ENCODE results near the gene PROSER2. TPM values are rescaled to one million over a fixed set of nuclear protein-coding genes. Genes with fewer than 3 reads are reported as not detected.
A peak's percentile ranks its signal among the peaks of the same experiment; 100 is the strongest.

Gene PROSER2
- total and polyA plus RNA-seq, 2 donors (not counting 1 experiment from before 2014, with no cell fraction given), result 0.07 TPM; not detected in 1

DNA sequence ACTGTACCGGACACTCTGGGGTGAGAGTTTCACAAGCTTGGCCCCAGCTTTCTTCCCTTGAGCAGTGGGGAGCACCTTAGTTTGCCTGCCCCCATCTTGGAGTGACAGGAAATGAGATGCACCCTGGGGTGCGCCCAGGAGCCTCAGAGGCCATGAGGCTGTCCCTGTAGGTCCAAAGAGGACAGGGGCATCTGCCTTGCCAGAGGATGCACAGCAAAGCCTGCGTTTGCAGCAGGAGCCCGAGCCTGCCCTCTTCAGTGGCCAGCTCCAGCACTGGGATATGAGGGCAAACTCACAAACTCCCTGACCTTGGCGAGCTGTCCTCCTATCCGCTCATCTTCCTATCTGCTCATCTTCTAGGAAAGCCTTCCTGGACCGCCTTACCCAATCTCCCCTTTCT lies 79.5 kb downstream of the PROSER2 start:
- ChIA-PET CTCF (no interaction called here), POLR2A (no interaction called here)
- peaks cover 2% of the 10 kb centered on the region for H3K4me1 Mint-ChIP-seq
- 97% methylated on average over 6 of the region's 7 CpGs for WGBS (ENCODE audit: insufficient coverage)
- Histone ChIP-seq H3K9ac (ENCODE audit: low read length) (no peak overlapping the region), H3K27ac (ENCODE audit: low read length in 2 of 2) (no peak overlapping the region), H4K20me1 (ENCODE audit: control insufficient read depth, insufficient read depth, low read length, poor library complexity, severe bottlenecking) (no peaks in the 10 kb centered on the region), H3K4me2 (replicated peaks; ENCODE audit: low read depth, low read length, poor library complexity, severe bottlenecking) (no peak overlapping the region), H3K9me3 (ENCODE audit: control extremely low read depth in 1 of 3, control insufficient read depth in 2 of 3, insufficient read depth in 1 of 3, low read length in 2 of 3) (no peaks in the 10 kb centered on the region), H3K36me3 (replicated peaks in 1 of 2; ENCODE audit: control extremely low read depth in 1 of 2, control insufficient read depth in 1 of 2, extremely low read depth in 1 of 2, insufficient read depth in 2 of 2, low read length in 1 of 2) (no peaks in the 10 kb centered on the region), H3K27me3 (replicated peaks in 1 of 4; ENCODE audit: control extremely low read depth in 1 of 4, control insufficient read depth in 3 of 4, insufficient read depth in 4 of 4, low read length in 3 of 4) (no peaks in the 10 kb centered on the region), H3K79me2 (ENCODE audit: control insufficient read depth, insufficient read depth, low read length) (no peaks in the 10 kb centered on the region), H3K4me3 (ENCODE audit: control extremely low read depth in 1 of 5, extremely low read depth in 1 of 5, insufficient read depth in 1 of 5, low read depth in 2 of 5, low read length in 4 of 5) (no peak overlapping the region), H2AFZ (ENCODE audit: insufficient read depth, low read depth, low read length, poor library complexity, severe bottlenecking) (no peak overlapping the region), H3K4me1 (ENCODE audit: control insufficient read depth in 2 of 2, insufficient read depth in 2 of 2, low read length in 2 of 2) (no peaks in the 10 kb centered on the region)
- ATAC-seq (ENCODE audit: low read depth), result no peak
- no peak overlapping the region for H3K4me3 Mint-ChIP-seq
- peaks cover 3% of the 10 kb centered on the region for H3K27me3 Mint-ChIP-seq
- H3K27ac Mint-ChIP-seq, result no peak overlapping the region
- H3K9me3 Mint-ChIP-seq (ENCODE audit: insufficient read depth), result no peaks in the 10 kb centered on the region
- TF ChIP-seq EZH2 (IDR thresholded peaks at IDR 0.05; ENCODE audit: borderline replicate concordance, insufficient read depth, low read depth, low read length, poor library complexity, severe bottlenecking), result no peak
- TF ChIP-seq, protein P1, sequence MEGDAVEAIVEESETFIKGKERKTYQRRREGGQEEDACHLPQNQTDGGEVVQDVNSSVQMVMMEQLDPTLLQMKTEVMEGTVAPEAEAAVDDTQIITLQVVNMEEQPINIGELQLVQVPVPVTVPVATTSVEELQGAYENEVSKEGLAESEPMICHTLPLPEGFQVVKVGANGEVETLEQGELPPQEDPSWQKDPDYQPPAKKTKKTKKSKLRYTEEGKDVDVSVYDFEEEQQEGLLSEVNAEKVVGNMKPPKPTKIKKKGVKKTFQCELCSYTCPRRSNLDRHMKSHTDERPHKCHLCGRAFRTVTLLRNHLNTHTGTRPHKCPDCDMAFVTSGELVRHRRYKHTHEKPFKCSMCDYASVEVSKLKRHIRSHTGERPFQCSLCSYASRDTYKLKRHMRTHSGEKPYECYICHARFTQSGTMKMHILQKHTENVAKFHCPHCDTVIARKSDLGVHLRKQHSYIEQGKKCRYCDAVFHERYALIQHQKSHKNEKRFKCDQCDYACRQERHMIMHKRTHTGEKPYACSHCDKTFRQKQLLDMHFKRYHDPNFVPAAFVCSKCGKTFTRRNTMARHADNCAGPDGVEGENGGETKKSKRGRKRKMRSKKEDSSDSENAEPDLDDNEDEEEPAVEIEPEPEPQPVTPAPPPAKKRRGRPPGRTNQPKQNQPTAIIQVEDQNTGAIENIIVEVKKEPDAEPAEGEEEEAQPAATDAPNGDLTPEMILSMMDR (IDR thresholded peaks at IDR 0.05), result no peak
- DNase-seq, result no peak
- intact Hi-C loops (cut with micrococcal nuclease), result no loop called here

DNA sequence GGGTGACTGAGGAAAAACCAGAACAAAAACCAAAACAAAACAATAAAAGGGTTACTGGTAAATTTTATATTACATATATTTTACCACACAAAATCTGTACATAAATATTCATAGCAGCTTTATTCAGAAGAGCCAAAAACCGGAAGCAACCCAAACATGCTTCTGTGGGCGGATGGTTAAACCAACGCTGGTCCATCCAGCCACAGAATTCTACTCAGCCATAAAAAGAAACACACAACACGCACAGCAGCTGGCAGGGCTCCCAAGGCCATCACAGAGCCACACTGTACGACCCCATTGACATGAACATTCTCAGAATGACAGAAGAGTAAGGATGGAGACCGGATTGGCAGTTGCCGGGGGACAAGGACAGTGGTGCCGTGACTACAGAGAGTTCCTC lies 83.6 kb downstream of the PROSER2 start:
- Histone ChIP-seq H3K4me1 (ENCODE audit: control insufficient read depth in 2 of 2, insufficient read depth in 2 of 2, low read length in 2 of 2) (no peaks in the 10 kb centered on the region), H4K20me1 (ENCODE audit: control insufficient read depth, insufficient read depth, low read length, poor library complexity, severe bottlenecking) (no peaks in the 10 kb centered on the region), H3K27ac (ENCODE audit: low read length in 2 of 2) (no peak overlapping the region), H3K27me3 (replicated peaks in 1 of 4; ENCODE audit: control extremely low read depth in 1 of 4, control insufficient read depth in 3 of 4, insufficient read depth in 4 of 4, low read length in 3 of 4) (no peaks in the 10 kb centered on the region), H2AFZ (ENCODE audit: insufficient read depth, low read depth, low read length, poor library complexity, severe bottlenecking) (no peak overlapping the region), H3K4me2 (replicated peaks; ENCODE audit: low read depth, low read length, poor library complexity, severe bottlenecking) (no peak overlapping the region), H3K9ac (ENCODE audit: low read length) (no peak overlapping the region), H3K79me2 (ENCODE audit: control insufficient read depth, insufficient read depth, low read length) (no peaks in the 10 kb centered on the region), H3K36me3 (replicated peaks in 1 of 2; ENCODE audit: control extremely low read depth in 1 of 2, control insufficient read depth in 1 of 2, extremely low read depth in 1 of 2, insufficient read depth in 2 of 2, low read length in 1 of 2) (no peaks in the 10 kb centered on the region), H3K9me3 (ENCODE audit: control extremely low read depth in 1 of 3, control insufficient read depth in 2 of 3, insufficient read depth in 1 of 3, low read length in 2 of 3) (no peaks in the 10 kb centered on the region), H3K4me3 (ENCODE audit: control extremely low read depth in 1 of 5, extremely low read depth in 1 of 5, insufficient read depth in 1 of 5, low read depth in 2 of 5, low read length in 4 of 5) (no peak overlapping the region)
- ATAC-seq (ENCODE audit: low read depth), result no peak
- H3K9me3 Mint-ChIP-seq (ENCODE audit: insufficient read depth), result no peaks in the 10 kb centered on the region
- TF ChIP-seq EZH2 (IDR thresholded peaks at IDR 0.05; ENCODE audit: borderline replicate concordance, insufficient read depth, low read depth, low read length, poor library complexity, severe bottlenecking), result no peak
- TF ChIP-seq, protein P1 (IDR thresholded peaks at IDR 0.05), result no peak
- peak overlapping the region; percentile 21 for H3K4me3 Mint-ChIP-seq
- intact Hi-C loops (cut with micrococcal nuclease), result no loop called here
- peaks cover 3% of the 10 kb centered on the region for H3K27me3 Mint-ChIP-seq
- WGBS (ENCODE audit: insufficient coverage), result 73% methylated on average over 4 of the region's 8 CpGs
- peaks cover 2% of the 10 kb centered on the region for H3K4me1 Mint-ChIP-seq
- no peak for DNase-seq
- POLR2A ChIA-PET, result no interaction called here
- CTCF ChIA-PET, result no interaction called here
- no peak overlapping the region for H3K27ac Mint-ChIP-seq
